Measurements from ENCODE around the gene SFTPA1. TPM values are rescaled to one million over a fixed set of nuclear protein-coding genes. Genes with fewer than 3 reads are reported as not detected.
"Not testable (repeated sequence)": the region's sequence is repeated elsewhere in the genome, so short reads cannot be mapped to it uniquely, and the experiment has no call there.

SFTPA1 gene
- total and polyA plus RNA-seq, 2 experiments from 2014 or later: not detected

GRCh38 chr10:79627075-79627474 lies 16.3 kb downstream of the SFTPA1 start:
- no peak for TF ChIP-seq CTCF (IDR thresholded peaks at IDR 0.05; ENCODE audit: low read depth, low read length)
- H3K4me1 ChIP-seq (ENCODE audit: low read depth): no peaks in the 10 kb centered on the region
- DNase-seq (ENCODE audit: low read depth in 1 of 2, low spot score in 1 of 2): no peak
- no peaks in the 10 kb centered on the region for H3K36me3 ChIP-seq
- no peak overlapping the region for H3K27ac ChIP-seq
- H3K9me3 ChIP-seq (ENCODE audit: low read depth): no peaks in the 10 kb centered on the region
- no peak overlapping the region for H3K4me3 ChIP-seq
- H3K27me3 ChIP-seq: peaks cover 2% of the 10 kb centered on the region

- no peak for TF ChIP-seq CTCF (IDR thresholded peaks at IDR 0.05; ENCODE audit: low read depth, low read length)
- no peaks in the 10 kb centered on the region for H3K4me1 ChIP-seq (ENCODE audit: low read depth)
- H3K4me3 ChIP-seq: no peak overlapping the region
- no peak overlapping the region for H3K27ac ChIP-seq
- no peaks in the 10 kb centered on the region for H3K9me3 ChIP-seq (ENCODE audit: low read depth)
- H3K36me3 ChIP-seq: no peaks in the 10 kb centered on the region
- no peak for DNase-seq (ENCODE audit: low read depth in 1 of 2, low spot score in 1 of 2)
- H3K27me3 ChIP-seq: peaks cover 2% of the 10 kb centered on the region
These were observed 17.3 kb downstream of the SFTPA1 start for GRCh38 chr10:79628083-79628482.

- H3K4me1 ChIP-seq (ENCODE audit: low read depth): no peaks in the 10 kb centered on the region
- H3K36me3 ChIP-seq: no peaks in the 10 kb centered on the region
- TF ChIP-seq CTCF (IDR thresholded peaks at IDR 0.05; ENCODE audit: low read depth, low read length): no peak
- H3K9me3 ChIP-seq (ENCODE audit: low read depth): no peaks in the 10 kb centered on the region
- DNase-seq (ENCODE audit: low read depth in 1 of 2, low spot score in 1 of 2): no peak
- H3K27me3 ChIP-seq: peaks cover 2% of the 10 kb centered on the region
- H3K4me3 ChIP-seq: no peak overlapping the region
- H3K27ac ChIP-seq: no peak overlapping the region
These were observed 18.5 kb downstream of the SFTPA1 start for GRCh38 chr10:79628988-79629954.

GRCh38 chr10:79629955-79630327 lies 19.2 kb downstream of the SFTPA1 start:
- TF ChIP-seq CTCF (IDR thresholded peaks at IDR 0.05; ENCODE audit: low read depth, low read length): no peak
- peaks cover 2% of the 10 kb centered on the region for H3K27me3 ChIP-seq
- no peak overlapping the region for H3K27ac ChIP-seq
- H3K36me3 ChIP-seq: no peaks in the 10 kb centered on the region
- no peak for DNase-seq (ENCODE audit: low read depth in 1 of 2, low spot score in 1 of 2)
- no peak overlapping the region for H3K4me3 ChIP-seq
- H3K9me3 ChIP-seq (ENCODE audit: low read depth): no peaks in the 10 kb centered on the region
- H3K4me1 ChIP-seq (ENCODE audit: low read depth): no peaks in the 10 kb centered on the region

- not testable (repeated sequence) for H3K36me3 ChIP-seq; H3K4me3 ChIP-seq; H3K27me3 ChIP-seq; H3K4me1 ChIP-seq (ENCODE audit: low read depth); DNase-seq (ENCODE audit: low read depth in 1 of 2, low spot score in 1 of 2); H3K27ac ChIP-seq; H3K9me3 ChIP-seq (ENCODE audit: low read depth)
These were observed 26.0 kb downstream of the SFTPA1 start for GRCh38 chr10:79636654-79637199.

- Histone ChIP-seq H3K9me3 (ENCODE audit: low read depth) (no peaks in the 10 kb centered on the region), H3K4me1 (ENCODE audit: low read depth) (no peaks in the 10 kb centered on the region), H3K4me3 (no peak overlapping the region), H3K27ac (no peak overlapping the region), H3K27me3 (no peaks in the 10 kb centered on the region), H3K36me3 (no peaks in the 10 kb centered on the region)
- no peak for TF ChIP-seq CTCF (IDR thresholded peaks at IDR 0.05; ENCODE audit: low read depth, low read length)
- no peak for DNase-seq (ENCODE audit: low read depth in 1 of 2, low spot score in 1 of 2)
These were observed 27.6 kb downstream of the SFTPA1 start for GRCh38 chr10:79638318-79638717.

GRCh38 chr10:79652695-79653094 lies 42.0 kb downstream of the SFTPA1 start:
- H3K27me3 ChIP-seq: peaks cover 10% of the 10 kb centered on the region

GRCh38 chr10:79663287-79663686 lies 52.5 kb downstream of the SFTPA1 start:
- DNase-seq (ENCODE audit: low read depth in 1 of 2, low spot score in 1 of 2); H3K36me3 ChIP-seq; H3K27me3 ChIP-seq; H3K27ac ChIP-seq; H3K4me3 ChIP-seq; H3K4me1 ChIP-seq (ENCODE audit: low read depth); H3K9me3 ChIP-seq (ENCODE audit: low read depth): not testable (repeated sequence)

More at GRCh38 chr10:79652695-79653094, 42.0 kb downstream of the SFTPA1 start:
- not testable (repeated sequence) for H3K9me3 ChIP-seq (ENCODE audit: low read depth); DNase-seq (ENCODE audit: low read depth in 1 of 2, low spot score in 1 of 2); H3K27ac ChIP-seq; H3K36me3 ChIP-seq; H3K4me3 ChIP-seq; H3K4me1 ChIP-seq (ENCODE audit: low read depth)

GRCh38 chr10:79664686-79665085 lies 53.9 kb downstream of the SFTPA1 start:
- not testable (repeated sequence) for H3K4me3 ChIP-seq; H3K27ac ChIP-seq; H3K36me3 ChIP-seq; DNase-seq (ENCODE audit: low read depth in 1 of 2, low spot score in 1 of 2); H3K9me3 ChIP-seq (ENCODE audit: low read depth); H3K4me1 ChIP-seq (ENCODE audit: low read depth); H3K27me3 ChIP-seq

Measured in cardiac muscle cell (in vitro differentiated cells and primary cell).